Bronchial epithelial cell (primary cell): ENCODE data around the gene CCT2. TPM values are rescaled to one million over a fixed set of nuclear protein-coding genes. Genes with fewer than 3 reads are reported as not detected.
A peak's percentile ranks its signal among the peaks of the same experiment; 100 is the strongest.

Experiments used
- DNase-seq: peaks from one replicate; pipeline ENCODE4 v3.0.0-alpha.2; 2010; ENCODE audit warnings: low read depth
- FAIRE-seq: peaks from 2 replicates; lab custom pipeline; 2011; peaks lifted over from hg19 to GRCh38; lab: Jason Lieb, UNC
- H3K27me3 ChIP-seq: 2 replicates; pipeline ENCODE4 v1.5.1; 2011; ENCODE audit warnings: low read length; ENCODE audit not compliant: control insufficient read depth, insufficient read depth
- H3K36me3 ChIP-seq: 2 replicates; pipeline ENCODE4 v1.5.1; 2011; ENCODE audit warnings: low read length; ENCODE audit not compliant: control insufficient read depth, insufficient read depth
- H3K4me3 ChIP-seq: 2 replicates; pipeline ENCODE4 v1.5.1; 2011; ENCODE audit warnings: mild to moderate bottlenecking, low read depth, low read length, control low read depth
- total RNA-seq: library from RNA; depleted of rRNA; stranded (reverse); fragments of >200 nt; gene quantifications from 2 replicates; pipeline ENCODE4 v1.2.1, GENCODE V29; 2014
- TF ChIP-seq, protein P1 (sequence below): IDR thresholded peaks from 2 replicates; pipeline ENCODE4 v1.5.1; 2011; ENCODE audit warnings: mild to moderate bottlenecking, moderate library complexity, low read length, control low read depth, inconsistent platforms; ENCODE audit not compliant: insufficient read depth, severe bottlenecking

CCT2 gene
- total RNA-seq, result 150 and 235 TPM in 2 replicates

- no peak for FAIRE-seq
- Histone ChIP-seq H3K36me3 (peaks cover 7% of the 10 kb centered on the region), H3K4me3 (peak within 1 kb of the TSS; percentile 80), H3K27me3 (no peaks in the 10 kb centered on the region)
- TF ChIP-seq, protein P1, sequence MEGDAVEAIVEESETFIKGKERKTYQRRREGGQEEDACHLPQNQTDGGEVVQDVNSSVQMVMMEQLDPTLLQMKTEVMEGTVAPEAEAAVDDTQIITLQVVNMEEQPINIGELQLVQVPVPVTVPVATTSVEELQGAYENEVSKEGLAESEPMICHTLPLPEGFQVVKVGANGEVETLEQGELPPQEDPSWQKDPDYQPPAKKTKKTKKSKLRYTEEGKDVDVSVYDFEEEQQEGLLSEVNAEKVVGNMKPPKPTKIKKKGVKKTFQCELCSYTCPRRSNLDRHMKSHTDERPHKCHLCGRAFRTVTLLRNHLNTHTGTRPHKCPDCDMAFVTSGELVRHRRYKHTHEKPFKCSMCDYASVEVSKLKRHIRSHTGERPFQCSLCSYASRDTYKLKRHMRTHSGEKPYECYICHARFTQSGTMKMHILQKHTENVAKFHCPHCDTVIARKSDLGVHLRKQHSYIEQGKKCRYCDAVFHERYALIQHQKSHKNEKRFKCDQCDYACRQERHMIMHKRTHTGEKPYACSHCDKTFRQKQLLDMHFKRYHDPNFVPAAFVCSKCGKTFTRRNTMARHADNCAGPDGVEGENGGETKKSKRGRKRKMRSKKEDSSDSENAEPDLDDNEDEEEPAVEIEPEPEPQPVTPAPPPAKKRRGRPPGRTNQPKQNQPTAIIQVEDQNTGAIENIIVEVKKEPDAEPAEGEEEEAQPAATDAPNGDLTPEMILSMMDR, result peak; percentile 44
- DNase-seq, result peak; percentile 88
Measured at GRCh38 chr12:69585189-69586062, at the start of gene CCT2. TSS of gene CCT2 (plus strand) at chr12:69585459. CDS start at chr12:69585522, 63 bp downstream.

DNA sequence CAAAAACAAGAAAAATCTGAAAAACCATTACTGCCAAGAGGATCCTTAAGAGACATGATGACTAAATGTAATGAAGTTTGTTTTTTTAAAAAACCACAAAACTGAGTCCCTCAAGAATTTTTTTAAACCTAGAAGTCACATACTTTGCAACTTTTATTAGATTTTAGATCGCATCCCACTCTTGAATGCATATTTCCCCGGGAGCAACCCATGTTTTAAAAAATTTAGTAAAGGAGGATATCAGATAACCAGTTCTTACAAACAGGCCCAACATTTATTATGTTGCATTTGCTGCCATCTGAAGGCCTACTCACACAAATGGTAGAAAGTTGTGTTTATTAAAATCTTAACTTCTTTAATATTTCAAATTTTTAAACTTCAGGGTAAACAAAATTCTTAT, 44.3 kb upstream of the CCT2 start:
- Histone ChIP-seq H3K36me3 (peaks cover 3% of the 10 kb centered on the region), H3K4me3 (no peak overlapping the region), H3K27me3 (no peaks in the 10 kb centered on the region)
- DNase-seq (no peak), FAIRE-seq (no peak)
- TF ChIP-seq, protein P1, result no peak

GRCh38 chr12:69544087-69544486, 41.2 kb upstream of the CCT2 start:
- TF ChIP-seq, protein P1, result no peak
- Histone ChIP-seq H3K4me3 (no peak overlapping the region), H3K36me3 (peaks cover 3% of the 10 kb centered on the region), H3K27me3 (no peaks in the 10 kb centered on the region)
- no peak for DNase-seq
- FAIRE-seq, result no peak

GRCh38 chr12:69545081-69545480, 40.2 kb upstream of the CCT2 start:
- no peak overlapping the region for H3K4me3 ChIP-seq
- DNase-seq (no peak), FAIRE-seq (no peak)
- peaks cover 3% of the 10 kb centered on the region for H3K36me3 ChIP-seq
- no peaks in the 10 kb centered on the region for H3K27me3 ChIP-seq
- TF ChIP-seq, protein P1, result no peak

GRCh38 chr12:69546693-69547438, 38.4 kb upstream of the CCT2 start:
- TF ChIP-seq, protein P1, result no peak
- no peak for FAIRE-seq
- DNase-seq, result no peak
- H3K27me3 ChIP-seq, result no peaks in the 10 kb centered on the region
- peaks cover 1% of the 10 kb centered on the region for H3K36me3 ChIP-seq
- no peak overlapping the region for H3K4me3 ChIP-seq
